Left kidney (tissue), 2 donors: ENCODE results near the gene MYL3. TPM values are rescaled to one million over a fixed set of nuclear protein-coding genes. Genes with fewer than 3 reads are reported as not detected.

Experiments
- DNase-seq: peaks from one replicate; pipeline ENCODE4 v3.0.0-alpha.2; 2013
- polyA plus RNA-seq: library from polyadenylated mRNA; unstranded; fragments of 120-200 nt; gene quantifications from one replicate; pipeline ENCODE4 v1.2.1, GENCODE V29; 2013; ENCODE audit not compliant: insufficient read length

Gene MYL3
- polyA plus RNA-seq, 1 donor: 20.1 TPM

- DNase-seq: no peak
Measured at GRCh38 chr3:46900007-46900292, 36.7 kb upstream of the MYL3 start.

GRCh38 chr3:46899151-46900006, 36.1 kb upstream of the MYL3 start:
- DNase-seq: no peak

DNA sequence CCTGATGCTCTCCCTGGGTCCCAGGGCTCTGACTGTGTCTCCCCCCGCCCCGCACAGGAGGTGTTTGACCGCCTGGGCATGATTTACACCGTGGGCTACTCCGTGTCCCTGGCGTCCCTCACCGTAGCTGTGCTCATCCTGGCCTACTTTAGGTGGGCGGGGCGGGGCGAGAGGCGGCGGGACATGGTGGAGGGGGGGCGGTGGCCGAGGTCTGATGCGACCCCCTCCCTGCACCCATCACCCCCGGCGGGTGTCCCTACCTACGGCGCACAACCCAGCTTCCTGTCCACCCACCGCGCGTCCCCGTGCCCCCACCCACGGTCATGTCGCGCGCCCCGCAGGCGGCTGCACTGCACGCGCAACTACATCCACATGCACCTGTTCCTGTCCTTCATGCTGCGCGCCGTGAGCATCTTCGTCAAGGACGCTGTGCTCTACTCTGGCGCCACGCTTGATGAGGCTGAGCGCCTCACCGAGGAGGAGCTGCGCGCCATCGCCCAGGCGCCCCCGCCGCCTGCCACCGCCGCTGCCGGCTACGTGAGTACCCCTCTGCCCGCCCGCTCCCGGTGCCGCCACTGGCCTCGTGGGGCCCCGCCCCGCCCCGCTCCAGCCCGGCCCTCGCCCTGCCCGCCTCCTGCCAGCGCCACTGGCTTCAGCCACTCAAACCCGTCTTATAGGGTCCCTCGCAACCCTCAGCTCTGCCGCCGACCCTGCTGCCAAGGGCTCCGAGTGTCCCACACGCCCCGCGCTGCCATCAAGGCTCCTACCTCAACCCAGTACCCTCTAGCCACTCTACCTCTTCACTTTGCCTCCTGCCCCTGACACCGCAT, 35.3 kb upstream of the MYL3 start:
- DNase-seq: no peak

- no peak for DNase-seq
Measured at GRCh38 chr3:46897829-46898320, 34.6 kb upstream of the MYL3 start.

GRCh38 chr3:46897031-46897430, 33.8 kb upstream of the MYL3 start:
- no peak for DNase-seq

- DNase-seq: no peak
Measured at GRCh38 chr3:46896386-46896785, 33.1 kb upstream of the MYL3 start.

DNA sequence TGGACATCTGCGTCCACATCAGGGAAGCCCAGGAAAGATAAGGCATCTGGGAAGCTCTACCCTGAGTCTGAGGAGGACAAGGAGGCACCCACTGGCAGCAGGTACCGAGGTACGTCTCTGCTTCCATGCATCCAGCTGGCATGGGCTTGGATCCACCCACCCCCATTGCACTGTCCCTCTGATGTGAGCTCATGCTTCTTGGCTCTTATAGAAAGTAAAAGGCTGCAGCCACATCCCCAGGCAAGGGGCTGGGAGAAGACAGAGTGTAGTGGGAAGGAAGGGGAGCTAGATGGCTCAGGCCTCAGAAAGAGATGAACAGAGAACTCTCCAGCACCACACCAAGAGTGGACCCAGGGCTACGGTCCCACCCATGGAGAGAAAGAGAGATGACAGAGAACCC, 32.5 kb upstream of the MYL3 start:
- DNase-seq: no peak

DNA sequence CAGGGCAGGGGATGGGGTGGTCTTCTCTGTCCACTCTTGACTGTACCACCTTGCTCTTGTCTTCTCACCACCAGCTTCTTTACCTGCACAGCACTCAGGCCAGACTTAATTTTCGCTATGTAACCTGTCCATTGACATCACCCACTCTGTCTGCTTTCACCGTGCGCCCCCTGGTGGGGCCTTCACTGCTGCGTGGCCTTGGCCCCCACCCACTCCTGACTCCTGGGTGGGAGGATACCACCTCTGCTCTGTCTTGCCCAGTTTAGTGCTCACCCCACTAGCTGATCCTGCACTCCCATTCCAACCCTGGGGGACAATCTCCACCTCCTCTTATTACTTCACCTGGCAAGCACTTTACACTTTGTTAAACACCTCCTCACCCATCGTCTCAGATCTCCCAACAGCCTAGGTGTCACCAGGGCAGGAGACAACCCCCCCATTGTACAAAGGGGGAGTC, 32.0 kb upstream of the MYL3 start:
- DNase-seq: no peak

DNA sequence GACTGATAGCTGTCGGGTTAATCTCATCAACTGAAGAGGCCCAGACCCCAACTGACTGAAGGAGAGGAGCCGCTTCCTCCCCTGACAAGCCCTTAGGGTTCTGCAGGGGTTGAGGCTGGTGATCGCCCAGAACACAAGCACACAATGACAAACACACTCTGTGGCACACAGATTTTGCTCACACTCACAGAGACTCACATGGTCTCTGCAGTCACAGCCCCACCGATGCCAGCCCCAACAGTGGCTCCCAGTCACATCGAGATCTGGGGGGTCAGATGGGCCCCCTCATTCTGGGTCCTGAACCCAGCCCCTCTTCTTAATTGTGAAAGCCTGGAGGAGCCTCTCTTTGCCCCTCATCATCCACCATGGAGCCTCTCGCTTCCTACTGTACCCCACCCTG, 31.0 kb upstream of the MYL3 start:
- DNase-seq: no peak

- no peak for DNase-seq
Measured at GRCh38 chr3:46893763-46894162, 30.5 kb upstream of the MYL3 start.

DNA sequence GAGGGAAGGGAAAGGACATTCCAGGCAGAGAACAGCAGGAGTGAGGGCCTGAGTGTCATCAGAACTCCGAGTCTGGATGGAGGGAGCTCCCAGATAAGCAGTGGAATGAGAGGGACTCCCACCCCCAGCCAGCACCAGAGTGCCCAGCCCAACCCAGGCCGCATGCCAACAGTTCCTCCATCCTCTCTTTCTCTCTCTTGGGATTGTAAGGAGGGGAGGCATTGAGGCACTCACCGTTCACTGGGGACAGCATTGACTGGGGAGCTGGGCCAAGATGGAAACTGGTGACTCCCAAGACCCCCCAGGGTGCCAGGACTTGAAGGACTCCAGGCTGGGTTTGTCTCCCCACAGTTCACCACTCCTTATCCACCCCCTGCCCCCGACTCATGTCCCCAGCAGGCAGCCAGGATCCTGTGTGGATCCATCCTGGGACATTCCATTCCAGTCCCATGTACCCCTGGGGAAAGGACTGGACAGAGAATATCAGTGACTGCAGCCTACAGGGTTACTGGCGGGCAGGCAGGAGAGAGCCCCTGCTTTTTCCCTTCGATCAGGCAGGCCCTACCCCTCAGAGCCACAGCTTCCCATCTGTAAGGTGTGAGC, 30.0 kb upstream of the MYL3 start:
- DNase-seq: no peak

DNA sequence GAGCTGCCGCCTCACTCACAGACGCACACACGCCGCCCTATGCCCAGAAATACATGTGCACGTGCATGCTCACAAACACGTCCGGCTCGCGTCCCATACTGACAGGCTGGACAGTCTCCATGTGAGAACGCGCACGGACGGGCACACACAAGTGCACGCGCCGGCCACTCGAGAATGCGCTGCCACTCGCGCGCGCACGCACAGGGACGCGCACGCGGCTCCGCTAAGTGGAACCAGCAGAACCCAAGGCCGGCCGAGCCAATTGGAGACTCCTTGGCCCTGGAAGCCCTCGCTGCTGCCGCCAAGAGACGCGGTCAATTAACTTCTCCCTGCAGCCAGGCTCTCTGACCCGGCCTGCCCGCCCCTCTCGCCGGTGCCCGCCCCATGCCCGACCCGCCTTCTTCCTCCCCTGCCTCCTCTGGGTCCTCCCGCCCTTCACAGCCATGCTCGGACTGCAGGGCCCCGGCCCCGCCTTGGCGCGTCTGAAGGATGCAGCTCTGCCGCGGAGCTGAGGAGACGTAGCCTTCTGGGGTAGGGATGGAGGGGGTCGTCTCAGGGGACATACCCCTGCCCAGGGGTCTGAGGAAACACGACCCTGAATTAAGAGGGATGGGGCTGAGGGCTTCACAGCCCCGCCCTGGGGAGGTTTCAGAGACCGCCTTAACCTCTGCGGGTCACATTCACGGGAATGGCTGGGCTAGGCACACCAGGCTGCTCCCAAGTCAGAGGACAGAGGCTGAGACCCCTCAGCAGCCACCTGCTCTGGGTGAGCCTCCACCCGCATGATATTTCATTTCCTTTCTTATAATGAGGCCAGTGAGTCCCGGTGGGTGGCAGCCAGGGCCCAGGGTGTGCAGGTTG, 29.3 kb upstream of the MYL3 start:
- peak; percentile 76 for DNase-seq

GRCh38 chr3:46891132-46891531, 27.9 kb upstream of the MYL3 start:
- no peak for DNase-seq

DNA sequence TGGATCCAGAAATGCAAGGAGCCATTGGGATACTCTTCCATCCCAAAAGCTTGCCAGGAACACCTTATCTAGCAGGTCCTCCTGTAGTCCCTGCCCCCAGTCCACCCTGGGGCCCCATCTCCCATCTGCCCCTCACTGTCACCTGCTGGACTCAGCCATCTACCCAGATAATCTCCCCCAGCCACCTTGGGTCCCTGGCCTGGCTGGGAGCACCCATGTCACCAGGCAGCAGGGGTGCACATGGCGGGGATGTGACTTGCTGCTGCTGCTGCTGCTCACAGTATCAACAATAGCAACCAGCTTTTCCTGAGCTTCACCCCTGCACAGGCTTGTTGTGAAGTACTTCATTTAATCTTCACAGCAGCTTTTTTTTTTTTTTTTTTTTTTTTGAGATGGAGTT, 26.9 kb upstream of the MYL3 start:
- DNase-seq: no peak

- DNase-seq: no peak
Measured at GRCh38 chr3:46889381-46890110, 26.3 kb upstream of the MYL3 start.

DNA sequence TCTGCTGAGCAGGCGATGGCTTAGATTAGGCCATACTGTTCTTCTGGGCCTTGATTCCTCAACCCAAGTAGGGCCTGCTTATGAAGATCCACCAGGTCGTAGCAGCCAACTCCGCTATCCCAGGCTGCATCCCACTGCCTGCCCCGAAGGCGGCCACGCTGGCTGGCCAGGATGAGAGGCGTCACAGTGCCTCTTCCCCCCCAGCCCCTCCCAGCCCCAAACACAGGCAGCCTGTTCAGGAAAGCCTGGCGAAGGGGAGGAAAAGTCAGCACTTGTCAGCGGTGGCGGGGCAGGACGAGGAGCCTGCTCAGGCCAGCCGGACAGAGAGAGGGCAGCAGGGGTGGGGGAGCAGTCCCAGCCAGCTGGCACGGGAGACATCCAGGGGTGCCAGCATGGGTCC, 25.5 kb upstream of the MYL3 start:
- no peak for DNase-seq

- no peak for DNase-seq
Measured at GRCh38 chr3:46887980-46888494, 24.8 kb upstream of the MYL3 start.

DNA sequence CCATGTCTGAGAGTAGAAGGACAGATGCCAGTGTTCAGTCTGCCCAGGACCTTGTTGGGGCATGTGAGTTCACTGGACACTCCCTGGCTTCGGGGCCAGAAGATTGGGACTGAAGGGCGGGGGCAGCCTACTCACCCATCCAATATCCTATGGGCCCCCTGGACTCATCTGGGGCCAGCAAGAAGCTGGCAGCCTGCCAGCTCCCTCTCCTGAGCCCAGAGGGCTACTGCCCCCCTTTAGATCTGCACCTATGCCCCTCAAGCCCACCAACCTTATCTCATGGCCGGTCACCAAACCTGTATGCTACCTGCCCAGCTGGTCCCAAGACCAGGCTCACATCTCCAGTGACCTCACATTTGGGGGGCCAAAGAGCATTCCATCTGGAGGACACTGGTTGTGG, 22.4 kb upstream of the MYL3 start:
- DNase-seq: no peak

DNA sequence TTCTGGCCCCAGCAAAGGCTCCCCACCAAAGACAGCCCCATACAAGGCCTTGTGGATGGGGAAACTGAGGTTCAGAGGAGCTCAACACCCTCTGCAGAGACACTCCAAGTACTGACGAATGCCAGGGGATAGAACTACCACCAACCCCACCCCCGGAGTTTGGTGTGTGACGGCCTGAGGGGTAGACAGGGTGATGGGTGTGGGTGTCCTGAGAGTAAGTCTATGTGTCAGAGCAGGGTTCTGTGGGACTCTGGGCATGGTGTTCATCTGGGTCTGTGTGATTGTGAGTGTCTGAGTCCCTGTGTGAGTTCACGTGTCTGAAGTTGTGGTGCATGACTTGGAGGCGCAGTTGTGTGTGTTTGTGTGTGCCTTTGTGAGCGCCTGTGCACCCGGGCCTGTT, 21.7 kb upstream of the MYL3 start:
- DNase-seq: no peak

DNA sequence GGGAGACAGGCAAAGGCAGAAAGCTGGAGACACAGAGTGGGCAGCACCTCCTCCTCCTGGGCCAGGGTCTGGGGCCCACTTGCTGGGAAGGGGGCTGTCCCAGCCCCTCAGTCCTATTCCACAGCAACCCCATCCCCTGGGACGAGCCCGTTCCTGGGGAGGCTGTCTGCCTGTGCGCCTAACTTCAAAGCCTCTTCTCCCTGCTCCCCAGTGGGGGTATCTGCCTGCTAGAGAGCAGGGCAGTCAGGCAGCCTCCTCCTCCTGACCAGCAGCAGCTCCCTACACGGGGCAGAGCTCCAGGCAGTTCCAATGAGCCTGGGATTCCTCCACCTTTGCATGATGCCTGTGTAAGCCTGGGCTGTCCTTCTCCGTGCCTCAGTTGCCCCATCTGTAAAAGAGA, 21.2 kb upstream of the MYL3 start:
- DNase-seq: no peak

GRCh38 chr3:46883830-46884185, 20.6 kb upstream of the MYL3 start:
- no peak for DNase-seq
